AG04449 (cell line): ENCODE data around the gene CISD3.
"Not testable (repeated sequence)": the region's sequence is repeated elsewhere in the genome, so short reads cannot be mapped to it uniquely, and the experiment has no call there.

Source experiments
- CTCF ChIA-PET: fragments of 350-600 bp; formaldehyde crosslinking; extraction: SDS; loops from one replicate; lab custom pipeline; 2021; ENCODE audit warnings: antibody characterized with exemption; lab: Yijun Ruan, JAX
- POLR2A ChIA-PET: fragments of 400-600, 350-600 bp; formaldehyde crosslinking; extraction: SDS; loops from one replicate; lab custom pipeline; 2020; ENCODE audit warnings: antibody characterized with exemption, inconsistent platforms; lab: Yijun Ruan, JAX
- DNase-seq: peaks from one replicate; pipeline ENCODE4 v3.0.0-alpha.2; 2010; ENCODE audit warnings: low read depth, low spot score
- H3K4me3 ChIP-seq: 2 replicates; pipeline ENCODE4 v1.5.1; 2011; ENCODE audit warnings: low read depth, mild to moderate bottlenecking, control low read depth, low read length
- TF ChIP-seq, protein P1 (sequence below): IDR thresholded peaks from one replicate; pipeline ENCODE4 v1.5.1; 2011; ENCODE audit warnings: mild to moderate bottlenecking, moderate library complexity, low read length, control low read depth, inconsistent platforms; ENCODE audit not compliant: insufficient read depth; ENCODE audit errors: missing control alignments

CISD3 gene

DNA sequence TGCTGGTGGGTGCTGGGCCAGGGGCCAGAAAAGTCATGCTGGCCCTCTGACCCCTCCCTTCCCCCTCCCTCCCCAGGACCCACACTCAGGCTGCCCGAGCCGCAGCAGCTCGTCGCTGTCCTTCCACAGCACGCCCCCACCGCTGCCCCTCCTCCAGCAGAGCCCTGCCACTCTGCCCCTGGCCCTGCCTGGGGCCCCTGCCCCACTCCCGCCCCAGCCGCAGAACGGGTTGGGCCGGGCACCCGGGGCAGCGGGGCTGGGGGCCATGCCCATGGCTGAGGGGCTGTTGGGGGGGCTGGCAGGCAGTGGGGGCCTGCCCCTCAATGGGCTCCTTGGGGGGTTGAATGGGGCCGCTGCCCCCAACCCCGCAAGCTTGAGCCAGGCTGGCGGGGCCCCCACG is 8.3 kb upstream of the CISD3 start:
- DNase-seq, result no peak
- H3K4me3 ChIP-seq, result no peak overlapping the region
- TF ChIP-seq, protein P1, sequence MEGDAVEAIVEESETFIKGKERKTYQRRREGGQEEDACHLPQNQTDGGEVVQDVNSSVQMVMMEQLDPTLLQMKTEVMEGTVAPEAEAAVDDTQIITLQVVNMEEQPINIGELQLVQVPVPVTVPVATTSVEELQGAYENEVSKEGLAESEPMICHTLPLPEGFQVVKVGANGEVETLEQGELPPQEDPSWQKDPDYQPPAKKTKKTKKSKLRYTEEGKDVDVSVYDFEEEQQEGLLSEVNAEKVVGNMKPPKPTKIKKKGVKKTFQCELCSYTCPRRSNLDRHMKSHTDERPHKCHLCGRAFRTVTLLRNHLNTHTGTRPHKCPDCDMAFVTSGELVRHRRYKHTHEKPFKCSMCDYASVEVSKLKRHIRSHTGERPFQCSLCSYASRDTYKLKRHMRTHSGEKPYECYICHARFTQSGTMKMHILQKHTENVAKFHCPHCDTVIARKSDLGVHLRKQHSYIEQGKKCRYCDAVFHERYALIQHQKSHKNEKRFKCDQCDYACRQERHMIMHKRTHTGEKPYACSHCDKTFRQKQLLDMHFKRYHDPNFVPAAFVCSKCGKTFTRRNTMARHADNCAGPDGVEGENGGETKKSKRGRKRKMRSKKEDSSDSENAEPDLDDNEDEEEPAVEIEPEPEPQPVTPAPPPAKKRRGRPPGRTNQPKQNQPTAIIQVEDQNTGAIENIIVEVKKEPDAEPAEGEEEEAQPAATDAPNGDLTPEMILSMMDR, result no peak
- POLR2A ChIA-PET, result no interaction called here
- CTCF ChIA-PET, result interaction anchor here (1.7 to 2.2 kb wide), 2 partner anchors 9 kb away, joined by 4 to 11 read pairs; partner anchors contain the start of gene CISD3

GRCh38 chr17:38724337-38724988 is 5.7 kb upstream of the CISD3 start:
- POLR2A ChIA-PET, result interaction anchor here (1.6 kb wide), 1 partner anchor 14 kb away, joined by 3 read pairs; no protein-coding TSS in a partner anchor
- H3K4me3 ChIP-seq, result no peak overlapping the region
- TF ChIP-seq, protein P1, result no peak
- no peak for DNase-seq
- CTCF ChIA-PET, result interaction anchor here (3.7 kb wide), 1 partner anchor 11 kb away, joined by 27 read pairs; no protein-coding TSS in a partner anchor

GRCh38 chr17:38725066-38725465 is 5.1 kb upstream of the CISD3 start:
- ChIA-PET CTCF (interaction anchor here (3.7 kb wide), 1 partner anchor 11 kb away, joined by 27 read pairs; no protein-coding TSS in a partner anchor), POLR2A (interaction anchor here (1.6 kb wide), 1 partner anchor 13 kb away, joined by 3 read pairs; no protein-coding TSS in a partner anchor)
- TF ChIP-seq, protein P1, result no peak
- H3K4me3 ChIP-seq, result no peak overlapping the region
- no peak for DNase-seq

- CTCF ChIA-PET, result interaction anchor here (1.8 to 3.7 kb wide), 2 partner anchors 9 to 10 kb away, joined by 5 to 27 read pairs; no protein-coding TSS in a partner anchor
- DNase-seq, POLR2A ChIA-PET, H3K4me3 ChIP-seq: not testable (repeated sequence)
Observed at GRCh38 chr17:38726145-38726544, 4.0 kb upstream of the CISD3 start.

- no peak overlapping the region for H3K4me3 ChIP-seq
- DNase-seq, result no peak
- ChIA-PET POLR2A (interaction anchor here (0.6 kb wide), 1 partner anchor 21 kb away, joined by 3 read pairs; no protein-coding TSS in a partner anchor), CTCF (interaction anchor here (1.0 to 2.9 kb wide), 7 partner anchors 8 to 51 kb away, joined by 3 to 23 read pairs (median 11); partner anchors contain the start of gene EPOP)
- TF ChIP-seq, protein P1, result no peak
Observed at GRCh38 chr17:38727736-38728135, 2.4 kb upstream of the CISD3 start.

- TF ChIP-seq, protein P1, result no peak
- DNase-seq, result no peak
- no peak overlapping the region for H3K4me3 ChIP-seq
- ChIA-PET POLR2A (interaction anchor here (0.6 kb wide), 1 partner anchor 22 kb away, joined by 3 read pairs; no protein-coding TSS in a partner anchor), CTCF (interaction anchor here (0.9 to 2.9 kb wide), 8 partner anchors 9 to 52 kb away, joined by 3 to 23 read pairs (median 8); partner anchors contain the start of genes EPOP and PSMB3)
Observed at GRCh38 chr17:38728290-38728831, 1.8 kb upstream of the CISD3 start.
